ENCODE results near the gene RGS6. TPM values are rescaled to one million over a fixed set of nuclear protein-coding genes. Genes with fewer than 3 reads are reported as not detected.

RGS6 gene
- total RNA-seq, 1 donor from 2014 or later, result not detected

GRCh38 chr14:72049462-72049861 is 117.2 kb downstream of the RGS6 start:
- Histone ChIP-seq H3K4me3 (ENCODE audit: low read depth, low read length) (no peak overlapping the region), H3K27me3 (ENCODE audit: control insufficient read depth, insufficient read depth, low read length) (no peaks in the 10 kb centered on the region), H3K36me3 (ENCODE audit: control insufficient read depth, insufficient read depth, low read length) (no peaks in the 10 kb centered on the region)
- no peak for DNase-seq (ENCODE audit: low read depth)
- no peak for TF ChIP-seq CTCF (IDR thresholded peaks at IDR 0.05; ENCODE audit: insufficient read depth, low read length, poor library complexity, severe bottlenecking)

GRCh38 chr14:72052356-72052755 is 120.1 kb downstream of the RGS6 start:
- no peak for DNase-seq (ENCODE audit: low read depth)
- TF ChIP-seq CTCF (IDR thresholded peaks at IDR 0.05; ENCODE audit: insufficient read depth, low read length, poor library complexity, severe bottlenecking), result no peak
- Histone ChIP-seq H3K36me3 (ENCODE audit: control insufficient read depth, insufficient read depth, low read length) (no peaks in the 10 kb centered on the region), H3K27me3 (ENCODE audit: control insufficient read depth, insufficient read depth, low read length) (no peaks in the 10 kb centered on the region), H3K4me3 (ENCODE audit: low read depth, low read length) (no peak overlapping the region)

GRCh38 chr14:72053651-72054050 is 121.4 kb downstream of the RGS6 start:
- Histone ChIP-seq H3K27me3 (ENCODE audit: control insufficient read depth, insufficient read depth, low read length) (no peaks in the 10 kb centered on the region), H3K4me3 (ENCODE audit: low read depth, low read length) (no peak overlapping the region), H3K36me3 (ENCODE audit: control insufficient read depth, insufficient read depth, low read length) (no peaks in the 10 kb centered on the region)
- TF ChIP-seq CTCF (IDR thresholded peaks at IDR 0.05; ENCODE audit: insufficient read depth, low read length, poor library complexity, severe bottlenecking), result no peak
- no peak for DNase-seq (ENCODE audit: low read depth)

GRCh38 chr14:72054911-72055310 is 122.7 kb downstream of the RGS6 start:
- no peak for TF ChIP-seq CTCF (IDR thresholded peaks at IDR 0.05; ENCODE audit: insufficient read depth, low read length, poor library complexity, severe bottlenecking)
- H3K36me3 ChIP-seq (ENCODE audit: control insufficient read depth, insufficient read depth, low read length), result no peaks in the 10 kb centered on the region
- no peak overlapping the region for H3K4me3 ChIP-seq (ENCODE audit: low read depth, low read length)
- no peaks in the 10 kb centered on the region for H3K27me3 ChIP-seq (ENCODE audit: control insufficient read depth, insufficient read depth, low read length)
- DNase-seq (ENCODE audit: low read depth), result no peak

- Histone ChIP-seq H3K4me3 (ENCODE audit: low read depth, low read length) (no peak overlapping the region), H3K36me3 (ENCODE audit: control insufficient read depth, insufficient read depth, low read length) (no peaks in the 10 kb centered on the region), H3K27me3 (ENCODE audit: control insufficient read depth, insufficient read depth, low read length) (no peaks in the 10 kb centered on the region)
- no peak for DNase-seq (ENCODE audit: low read depth)
- TF ChIP-seq CTCF (IDR thresholded peaks at IDR 0.05; ENCODE audit: insufficient read depth, low read length, poor library complexity, severe bottlenecking), result no peak
These were observed 125.6 kb downstream of the RGS6 start for GRCh38 chr14:72057701-72058285.

- TF ChIP-seq CTCF (IDR thresholded peaks at IDR 0.05; ENCODE audit: insufficient read depth, low read length, poor library complexity, severe bottlenecking), result no peak
- H3K4me3 ChIP-seq (ENCODE audit: low read depth, low read length), result no peak overlapping the region
- no peaks in the 10 kb centered on the region for H3K36me3 ChIP-seq (ENCODE audit: control insufficient read depth, insufficient read depth, low read length)
- no peak for DNase-seq (ENCODE audit: low read depth)
- no peaks in the 10 kb centered on the region for H3K27me3 ChIP-seq (ENCODE audit: control insufficient read depth, insufficient read depth, low read length)
These were observed 128.2 kb downstream of the RGS6 start for GRCh38 chr14:72060460-72060859.
